Measurements from ENCODE around the gene TADA3.
A peak's percentile ranks its signal among the peaks of the same experiment; 100 is the strongest.

Gene TADA3

GRCh38 chr3:9809239-9809614 is 17.0 kb upstream of the TADA3 start:
- Histone ChIP-seq H3K4me3 (ENCODE audit: low read depth, low read length) (peak overlapping the region; percentile 61), H3K27me3 (ENCODE audit: control insufficient read depth, insufficient read depth, low read length) (peaks cover 12% of the 10 kb centered on the region), H3K9me3 (ENCODE audit: control insufficient read depth, insufficient read depth, low read depth, low read length) (no peaks in the 10 kb centered on the region), H3K27ac (ENCODE audit: low read depth, low read length) (no peak overlapping the region), H3K4me1 (ENCODE audit: control insufficient read depth, insufficient read depth, low read length) (peaks cover 13% of the 10 kb centered on the region; the same call in 1 of the 2 replicates), H3K9ac (ENCODE audit: low read length) (peak overlapping the region; percentile 80), H3K36me3 (ENCODE audit: control insufficient read depth, insufficient read depth, low read length) (peaks cover 36% of the 10 kb centered on the region)

GRCh38 chr3:9808345-9809037 is 16.2 kb upstream of the TADA3 start:
- H3K27ac ChIP-seq (ENCODE audit: low read depth, low read length): no peak overlapping the region

GRCh38 chr3:9807981-9808344 is 15.7 kb upstream of the TADA3 start:
- H3K27me3 ChIP-seq (ENCODE audit: control insufficient read depth, insufficient read depth, low read length): peaks cover 12% of the 10 kb centered on the region
- peaks cover 46% of the 10 kb centered on the region for H3K36me3 ChIP-seq (ENCODE audit: control insufficient read depth, insufficient read depth, low read length)
- H3K9me3 ChIP-seq (ENCODE audit: control insufficient read depth, insufficient read depth, low read depth, low read length): no peaks in the 10 kb centered on the region
- H3K4me3 ChIP-seq (ENCODE audit: low read depth, low read length): no peak overlapping the region
- no peak overlapping the region for H3K27ac ChIP-seq (ENCODE audit: low read depth, low read length)
- no peak overlapping the region for H3K9ac ChIP-seq (ENCODE audit: low read length)
- H3K4me1 ChIP-seq (ENCODE audit: control insufficient read depth, insufficient read depth, low read length): peaks cover 13% of the 10 kb centered on the region; the same call in 1 of the 2 replicates

More at GRCh38 chr3:9808345-9809037, 16.2 kb upstream of the TADA3 start:
- Histone ChIP-seq H3K36me3 (ENCODE audit: control insufficient read depth, insufficient read depth, low read length) (peaks cover 44% of the 10 kb centered on the region), H3K4me3 (ENCODE audit: low read depth, low read length) (no peak overlapping the region), H3K4me1 (ENCODE audit: control insufficient read depth, insufficient read depth, low read length) (peaks cover 13% of the 10 kb centered on the region; the same call in 1 of the 2 replicates), H3K27me3 (ENCODE audit: control insufficient read depth, insufficient read depth, low read length) (peaks cover 12% of the 10 kb centered on the region), H3K9me3 (ENCODE audit: control insufficient read depth, insufficient read depth, low read depth, low read length) (no peaks in the 10 kb centered on the region), H3K9ac (ENCODE audit: low read length) (no peak overlapping the region)

- Histone ChIP-seq H3K4me1 (ENCODE audit: control insufficient read depth, insufficient read depth, low read length) (peaks cover 13% of the 10 kb centered on the region; the same call in 1 of the 2 replicates), H3K9me3 (ENCODE audit: control insufficient read depth, insufficient read depth, low read depth, low read length) (no peaks in the 10 kb centered on the region), H3K27ac (ENCODE audit: low read depth, low read length) (no peak overlapping the region), H3K27me3 (ENCODE audit: control insufficient read depth, insufficient read depth, low read length) (peaks cover 12% of the 10 kb centered on the region), H3K36me3 (ENCODE audit: control insufficient read depth, insufficient read depth, low read length) (peaks cover 50% of the 10 kb centered on the region), H3K9ac (ENCODE audit: low read length) (no peak overlapping the region), H3K4me3 (ENCODE audit: low read depth, low read length) (no peak overlapping the region)
These were observed 14.7 kb upstream of the TADA3 start for GRCh38 chr3:9806688-9807589.

GRCh38 chr3:9806137-9806536 is 13.9 kb upstream of the TADA3 start:
- Histone ChIP-seq H3K9ac (ENCODE audit: low read length) (no peak overlapping the region), H3K36me3 (ENCODE audit: control insufficient read depth, insufficient read depth, low read length) (peaks cover 57% of the 10 kb centered on the region), H3K4me3 (ENCODE audit: low read depth, low read length) (no peak overlapping the region), H3K27ac (ENCODE audit: low read depth, low read length) (no peak overlapping the region), H3K27me3 (ENCODE audit: control insufficient read depth, insufficient read depth, low read length) (peaks cover 8% of the 10 kb centered on the region), H3K9me3 (ENCODE audit: control insufficient read depth, insufficient read depth, low read depth, low read length) (no peaks in the 10 kb centered on the region), H3K4me1 (ENCODE audit: control insufficient read depth, insufficient read depth, low read length) (peaks cover 13% of the 10 kb centered on the region; the same call in 1 of the 2 replicates)

- H3K27me3 ChIP-seq (ENCODE audit: control insufficient read depth, insufficient read depth, low read length): no peaks in the 10 kb centered on the region
- H3K4me1 ChIP-seq (ENCODE audit: control insufficient read depth, insufficient read depth, low read length): peaks cover 13% of the 10 kb centered on the region; the same call in 1 of the 2 replicates
- H3K9me3 ChIP-seq (ENCODE audit: control insufficient read depth, insufficient read depth, low read depth, low read length): no peaks in the 10 kb centered on the region
- H3K27ac ChIP-seq (ENCODE audit: low read depth, low read length): no peak overlapping the region
- peaks cover 68% of the 10 kb centered on the region for H3K36me3 ChIP-seq (ENCODE audit: control insufficient read depth, insufficient read depth, low read length)
- H3K9ac ChIP-seq (ENCODE audit: low read length): no peak overlapping the region
- no peak overlapping the region for H3K4me3 ChIP-seq (ENCODE audit: low read depth, low read length)
These were observed 12.7 kb upstream of the TADA3 start for GRCh38 chr3:9804996-9805395.

- Histone ChIP-seq H3K4me3 (ENCODE audit: low read depth, low read length) (no peak overlapping the region), H3K36me3 (ENCODE audit: control insufficient read depth, insufficient read depth, low read length) (peaks cover 83% of the 10 kb centered on the region), H3K9ac (ENCODE audit: low read length) (no peak overlapping the region), H3K27ac (ENCODE audit: low read depth, low read length) (no peak overlapping the region), H3K9me3 (ENCODE audit: control insufficient read depth, insufficient read depth, low read depth, low read length) (no peaks in the 10 kb centered on the region), H3K4me1 (ENCODE audit: control insufficient read depth, insufficient read depth, low read length) (0 out of 2 replicates have a peak, but pooled peaks cover 2% of the 10 kb centered on the region), H3K27me3 (ENCODE audit: control insufficient read depth, insufficient read depth, low read length) (no peaks in the 10 kb centered on the region)
These were observed 11.2 kb upstream of the TADA3 start for GRCh38 chr3:9803494-9803893.

- peaks cover 85% of the 10 kb centered on the region for H3K36me3 ChIP-seq (ENCODE audit: control insufficient read depth, insufficient read depth, low read length)
- no peaks in the 10 kb centered on the region for H3K9me3 ChIP-seq (ENCODE audit: control insufficient read depth, insufficient read depth, low read depth, low read length)
- H3K4me3 ChIP-seq (ENCODE audit: low read depth, low read length): no peak overlapping the region
- H3K9ac ChIP-seq (ENCODE audit: low read length): no peak overlapping the region
- no peaks in the 10 kb centered on the region for H3K27me3 ChIP-seq (ENCODE audit: control insufficient read depth, insufficient read depth, low read length)
- no peak overlapping the region for H3K27ac ChIP-seq (ENCODE audit: low read depth, low read length)
- no peaks in the 10 kb centered on the region for H3K4me1 ChIP-seq (ENCODE audit: control insufficient read depth, insufficient read depth, low read length)
These were observed 8.3 kb upstream of the TADA3 start for GRCh38 chr3:9800529-9800928.

- Histone ChIP-seq H3K36me3 (ENCODE audit: control insufficient read depth, insufficient read depth, low read length) (peaks cover 65% of the 10 kb centered on the region), H3K27me3 (ENCODE audit: control insufficient read depth, insufficient read depth, low read length) (no peaks in the 10 kb centered on the region), H3K27ac (ENCODE audit: low read depth, low read length) (no peak overlapping the region), H3K9me3 (ENCODE audit: control insufficient read depth, insufficient read depth, low read depth, low read length) (no peaks in the 10 kb centered on the region), H3K4me3 (ENCODE audit: low read depth, low read length) (no peak overlapping the region), H3K9ac (ENCODE audit: low read length) (no peak overlapping the region), H3K4me1 (ENCODE audit: control insufficient read depth, insufficient read depth, low read length) (peaks cover 5% of the 10 kb centered on the region; the same call in 1 of the 2 replicates)
These were observed 5.1 kb upstream of the TADA3 start for GRCh38 chr3:9797196-9797945.

- H3K9me3 ChIP-seq (ENCODE audit: control insufficient read depth, insufficient read depth, low read depth, low read length): no peaks in the 10 kb centered on the region
- no peak overlapping the region for H3K9ac ChIP-seq (ENCODE audit: low read length)
- H3K27ac ChIP-seq (ENCODE audit: low read depth, low read length): no peak overlapping the region
- peaks cover 53% of the 10 kb centered on the region for H3K36me3 ChIP-seq (ENCODE audit: control insufficient read depth, insufficient read depth, low read length)
- H3K4me1 ChIP-seq (ENCODE audit: control insufficient read depth, insufficient read depth, low read length): peaks cover 8% of the 10 kb centered on the region; the same call in 1 of the 2 replicates
- H3K27me3 ChIP-seq (ENCODE audit: control insufficient read depth, insufficient read depth, low read length): no peaks in the 10 kb centered on the region
- H3K4me3 ChIP-seq (ENCODE audit: low read depth, low read length): no peak overlapping the region
These were observed 2.9 kb upstream of the TADA3 start for GRCh38 chr3:9795207-9795606.
